GM21360 (cell line): ENCODE measurements around the gene DAZ4.
"Not testable (repeated sequence)": the region's sequence is repeated elsewhere in the genome, so short reads cannot be mapped to it uniquely, and the experiment has no call there.

Experiments
- ATAC-seq: cut with Tn5 transposase; IDR thresholded peaks from one replicate; pipeline ENCODE4 v1.9.1; 2021; ENCODE audit warnings: mild to moderate bottlenecking, moderate library complexity; ENCODE audit not compliant: unreplicated experiment

The DAZ4 gene, protein sequence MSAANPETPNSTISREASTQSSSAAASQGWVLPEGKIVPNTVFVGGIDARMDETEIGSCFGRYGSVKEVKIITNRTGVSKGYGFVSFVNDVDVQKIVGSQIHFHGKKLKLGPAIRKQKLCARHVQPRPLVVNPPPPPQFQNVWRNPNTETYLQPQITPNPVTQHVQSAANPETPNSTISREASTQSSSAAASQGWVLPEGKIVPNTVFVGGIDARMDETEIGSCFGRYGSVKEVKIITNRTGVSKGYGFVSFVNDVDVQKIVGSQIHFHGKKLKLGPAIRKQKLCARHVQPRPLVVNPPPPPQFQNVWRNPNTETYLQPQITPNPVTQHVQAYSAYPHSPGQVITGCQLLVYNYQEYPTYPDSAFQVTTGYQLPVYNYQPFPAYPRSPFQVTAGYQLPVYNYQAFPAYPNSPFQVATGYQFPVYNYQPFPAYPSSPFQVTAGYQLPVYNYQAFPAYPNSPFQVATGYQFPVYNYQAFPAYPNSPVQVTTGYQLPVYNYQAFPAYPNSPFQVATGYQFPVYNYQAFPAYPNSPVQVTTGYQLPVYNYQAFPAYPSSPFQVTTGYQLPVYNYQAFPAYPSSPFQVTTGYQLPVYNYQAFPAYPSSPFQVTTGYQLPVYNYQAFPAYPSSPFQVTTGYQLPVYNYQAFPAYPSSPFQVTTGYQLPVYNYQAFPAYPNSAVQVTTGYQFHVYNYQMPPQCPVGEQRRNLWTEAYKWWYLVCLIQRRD

DNA sequence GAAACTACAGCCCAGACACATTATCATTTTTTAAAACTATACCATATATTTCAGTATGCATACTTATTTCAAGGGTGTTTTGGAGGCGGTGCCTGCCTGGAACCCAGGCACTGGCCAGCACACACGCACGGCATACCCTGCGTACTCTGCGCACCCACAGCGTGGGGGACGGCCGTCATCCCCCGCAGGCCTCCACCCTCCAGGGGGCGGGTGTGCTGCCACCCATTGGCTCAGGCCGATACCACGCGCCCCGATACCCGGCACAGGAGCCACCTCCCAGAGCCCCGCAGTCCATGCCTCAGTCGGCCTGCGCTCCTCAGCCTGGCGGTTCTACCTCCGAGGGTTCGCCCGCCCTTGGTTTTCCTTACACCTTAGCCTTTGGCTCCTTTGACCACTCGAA, at the start of gene DAZ4:
Gene DAZ4 (plus strand): TSS at position 301 of the 400 bp plus-strand sequence. CDS start 208 bp downstream, outside the sequence.
- ATAC-seq = not testable (repeated sequence)

DNA sequence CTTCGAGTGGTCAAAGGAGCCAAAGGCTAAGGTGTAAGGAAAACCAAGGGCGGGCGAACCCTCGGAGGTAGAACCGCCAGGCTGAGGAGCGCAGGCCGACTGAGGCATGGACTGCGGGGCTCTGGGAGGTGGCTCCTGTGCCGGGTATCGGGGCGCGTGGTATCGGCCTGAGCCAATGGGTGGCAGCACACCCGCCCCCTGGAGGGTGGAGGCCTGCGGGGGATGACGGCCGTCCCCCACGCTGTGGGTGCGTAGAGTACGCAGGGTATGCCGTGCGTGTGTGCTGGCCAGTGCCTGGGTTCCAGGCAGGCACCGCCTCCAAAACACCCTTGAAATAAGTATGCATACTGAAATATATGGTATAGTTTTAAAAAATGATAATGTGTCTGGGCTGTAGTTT, 20.4 kb upstream of the DAZ4 start, which contains the start of gene DAZ3:
Gene DAZ3 (minus strand): TSS at position 101 of the 400 bp plus-strand sequence. CDS start 208 bp downstream, outside the sequence.
- ATAC-seq = not testable (repeated sequence)

DNA sequence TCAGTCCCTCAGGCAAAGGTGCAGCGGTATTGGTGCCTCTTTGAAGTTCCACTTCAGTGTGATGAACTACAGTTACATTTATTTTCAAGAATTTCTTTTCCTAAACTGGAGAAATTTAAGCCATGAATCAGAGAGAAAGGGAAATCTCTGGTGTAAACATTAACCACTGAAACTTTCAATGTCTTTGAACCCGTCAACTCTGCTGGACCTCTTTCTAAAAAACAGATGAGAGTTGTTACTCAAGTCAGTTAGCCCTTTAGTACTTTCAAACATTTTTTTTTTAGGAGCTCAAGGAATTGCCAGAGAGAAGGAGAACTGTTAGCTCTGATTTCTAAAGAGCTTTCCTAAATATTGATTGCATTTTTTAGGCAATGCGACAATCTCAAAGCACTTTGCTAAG, 11.9 kb upstream of the DAZ4 start:
- ATAC-seq = not testable (repeated sequence)

DNA sequence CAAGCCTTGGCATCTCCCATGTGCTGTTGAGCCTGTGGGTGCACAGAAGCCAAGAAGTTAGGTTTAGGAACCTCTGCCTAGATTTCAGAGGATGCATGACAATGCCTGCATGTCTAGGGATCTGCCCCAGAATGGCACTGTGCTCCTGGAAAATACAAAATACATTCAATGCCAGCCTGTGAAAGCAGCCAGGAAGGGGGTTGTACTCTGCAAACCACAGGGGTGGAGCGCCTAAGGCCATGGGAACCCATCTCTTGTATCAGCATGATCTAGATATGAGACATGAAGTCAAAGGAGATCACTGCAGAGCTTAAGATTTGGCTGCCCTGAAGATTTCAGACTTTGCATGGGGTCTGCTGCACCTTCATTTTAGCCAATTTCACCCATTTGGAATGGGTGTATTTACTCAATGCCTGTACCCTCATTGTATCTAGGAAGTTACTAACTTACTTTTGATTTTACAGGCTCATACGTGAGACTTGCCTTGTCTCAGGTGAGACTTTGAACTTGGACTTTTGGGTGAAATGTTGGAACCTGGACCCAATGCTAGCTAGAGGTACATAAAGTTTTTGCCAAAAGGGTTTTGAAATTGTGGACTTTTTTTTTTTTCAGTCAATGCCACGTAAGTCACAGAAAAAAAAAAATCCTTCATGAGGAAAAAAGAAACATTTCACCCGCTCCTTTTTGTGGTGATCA, 9.4 kb upstream of the DAZ4 start:
- not testable (repeated sequence) for ATAC-seq

DNA sequence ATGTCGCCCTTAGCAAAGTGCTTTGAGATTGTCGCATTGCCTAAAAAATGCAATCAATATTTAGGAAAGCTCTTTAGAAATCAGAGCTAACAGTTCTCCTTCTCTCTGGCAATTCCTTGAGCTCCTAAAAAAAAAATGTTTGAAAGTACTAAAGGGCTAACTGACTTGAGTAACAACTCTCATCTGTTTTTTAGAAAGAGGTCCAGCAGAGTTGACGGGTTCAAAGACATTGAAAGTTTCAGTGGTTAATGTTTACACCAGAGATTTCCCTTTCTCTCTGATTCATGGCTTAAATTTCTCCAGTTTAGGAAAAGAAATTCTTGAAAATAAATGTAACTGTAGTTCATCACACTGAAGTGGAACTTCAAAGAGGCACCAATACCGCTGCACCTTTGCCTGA, 8.7 kb upstream of the DAZ4 start:
- ATAC-seq = not testable (repeated sequence)
